ENCODE data around the gene IDI1.

The IDI1 gene

DNA sequence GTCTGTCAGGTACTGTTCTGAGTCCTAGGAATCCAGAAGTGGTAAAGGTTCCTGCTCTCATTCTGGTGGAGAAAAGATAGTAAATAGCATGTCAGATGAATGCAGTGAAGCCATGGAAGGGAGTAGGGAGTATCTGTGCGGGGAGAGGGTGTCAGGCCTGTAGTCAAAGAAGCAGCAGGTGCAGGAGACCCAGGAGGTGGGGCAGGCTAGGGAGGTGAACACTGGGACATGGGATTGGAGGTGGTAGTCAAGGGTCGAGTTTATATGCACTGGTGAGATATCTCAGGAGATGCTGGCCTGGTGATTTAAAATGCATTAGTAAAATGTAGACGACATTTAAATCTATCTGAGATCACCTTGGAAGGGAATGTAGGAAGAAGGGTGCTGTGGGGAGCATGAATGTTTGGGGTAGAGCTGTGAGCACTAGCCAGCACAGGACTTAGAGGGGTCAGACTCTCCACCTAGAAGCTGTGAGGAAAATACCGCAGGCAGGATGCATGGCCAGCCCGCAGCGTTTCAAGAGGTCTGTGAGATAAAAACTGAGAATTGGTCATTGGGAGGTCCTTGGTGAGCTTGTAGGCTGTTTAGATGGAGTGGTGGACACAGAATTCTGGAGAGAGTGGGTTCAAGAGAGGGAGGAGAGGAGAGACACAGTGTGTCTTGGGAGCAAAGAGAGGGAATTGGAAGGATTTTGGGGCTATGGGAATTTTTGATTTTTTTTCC is 53.9 kb downstream of the IDI1 start:
- DNase-seq (ENCODE audit: low spot score), result no peak

DNA sequence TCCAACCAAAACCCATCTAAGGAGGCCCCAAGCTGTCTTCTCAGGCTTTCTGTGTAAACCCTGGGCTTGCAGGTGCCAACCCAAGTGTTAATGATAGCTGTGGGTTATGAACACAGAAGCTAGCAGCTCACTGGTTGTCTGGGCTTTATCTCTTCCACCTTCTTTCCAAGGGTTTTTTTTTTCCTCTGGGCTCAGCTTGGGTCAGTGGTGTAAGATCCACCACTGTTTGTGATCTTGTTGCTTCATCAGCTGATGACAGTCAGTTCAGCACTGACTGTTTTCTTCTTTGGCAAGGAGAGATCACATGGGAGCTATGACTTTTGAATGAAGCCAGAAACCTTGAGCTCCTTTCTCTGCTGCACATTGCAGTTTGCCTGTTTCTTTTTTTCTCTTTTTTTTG is 56.0 kb downstream of the IDI1 start:
- no peak for DNase-seq (ENCODE audit: low spot score)

DNA sequence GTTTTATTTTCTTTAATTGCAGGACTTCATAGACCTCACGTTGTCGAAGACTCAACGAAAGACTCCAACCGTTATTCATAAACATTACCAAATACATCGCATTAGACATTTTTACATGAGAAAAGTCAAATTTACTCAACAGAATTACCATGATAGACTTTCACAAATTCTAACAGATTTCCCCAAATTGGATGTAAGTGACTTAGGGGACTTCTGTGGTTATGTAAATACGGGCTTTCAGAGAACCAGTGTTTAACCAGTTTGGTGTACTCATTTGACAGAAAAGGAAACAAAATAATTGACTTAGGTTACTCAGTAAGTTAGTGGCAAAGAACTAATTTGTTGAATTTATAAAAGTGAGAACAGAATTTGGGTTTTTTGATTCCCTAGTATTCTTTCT is 56.5 kb downstream of the IDI1 start:
- DNase-seq (ENCODE audit: low spot score), result no peak

DNA sequence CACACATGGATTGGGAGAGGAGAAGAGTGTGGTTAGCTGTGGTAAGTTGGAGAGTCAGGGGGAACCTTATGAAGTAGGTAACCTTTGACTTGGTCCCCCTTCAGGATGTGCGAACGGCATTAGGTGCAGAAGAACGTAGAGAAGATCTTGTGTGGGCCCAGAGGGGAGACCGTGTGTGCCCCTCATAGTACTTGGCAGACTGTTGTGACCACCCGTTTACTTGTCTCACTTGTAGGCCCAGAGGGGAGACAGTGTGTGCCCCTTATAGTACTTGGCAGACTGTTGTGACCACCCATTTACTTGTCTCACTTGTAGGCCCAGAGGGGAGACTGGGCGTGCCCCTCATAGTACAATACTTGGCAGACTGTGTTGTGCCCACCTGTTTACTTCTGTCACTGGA is 58.1 kb downstream of the IDI1 start:
- DNase-seq (ENCODE audit: low spot score), result no peak

Measured in ecto neural progenitor cell (in vitro differentiated cells).